Heart left ventricle (tissue), 13 donors: Measurements from ENCODE around the gene HCN2.

Source experiments
- POLR2A ChIP-seq, 2 donors: fragments of 450-650 bp; IDR thresholded peaks; one replicate each; pipeline ENCODE4 v1.6.1; 2017; ENCODE audit warnings: antibody characterized with exemption in 2 of 2, mild to moderate bottlenecking in 2 of 2, moderate library complexity in 2 of 2
- TF ChIP-seq, protein P1 (sequence below), 12 donors: fragments of 200-600 bp; sonication (generic) in 4 of 12; IDR thresholded peaks; one replicate each; pipeline versions ENCODE4 v1.5.0 to v1.8.0; 2018 to 2022; ENCODE audit warnings: antibody characterized with exemption in 12 of 12, mild to moderate bottlenecking in 5 of 12
- donor health status: ischemic (EF 13 %, LVEDD 7.1; RV severe dilation, severe dysfunction).
- donor health status: DM: no; HTN: yes; CAD: no.
- donor health status: DM: no; HTN: no; CAD: no.
- donor health status: ischemic (EF 25% LVEDD 6.9; RV normal size, moderate dysfunction).
- donor health status: ischemic (EF 25% LVEDD 5.7; RV mildly dilated, moderate dysfunction).
- donor health status: ischemic (EF 35%, LVEDD 5.7; RV mildly dilated, moderate dysfunction).
- donor health status: nonischemic (EF 11% LVEDD 7.7; RV severe dilation, severe dysfunction).
- donor health status: DM: yes; HTN: yes; CAD: no.
- donor health status: PGD.
- donor health status: ischemic (EF 29% LVEDD 5.4; RV normal size, mild dysfunction).
- donor health status: nonischemic (EF 23%, LVEDD 6.1; RV moderate dilation, normal function).

DNA sequence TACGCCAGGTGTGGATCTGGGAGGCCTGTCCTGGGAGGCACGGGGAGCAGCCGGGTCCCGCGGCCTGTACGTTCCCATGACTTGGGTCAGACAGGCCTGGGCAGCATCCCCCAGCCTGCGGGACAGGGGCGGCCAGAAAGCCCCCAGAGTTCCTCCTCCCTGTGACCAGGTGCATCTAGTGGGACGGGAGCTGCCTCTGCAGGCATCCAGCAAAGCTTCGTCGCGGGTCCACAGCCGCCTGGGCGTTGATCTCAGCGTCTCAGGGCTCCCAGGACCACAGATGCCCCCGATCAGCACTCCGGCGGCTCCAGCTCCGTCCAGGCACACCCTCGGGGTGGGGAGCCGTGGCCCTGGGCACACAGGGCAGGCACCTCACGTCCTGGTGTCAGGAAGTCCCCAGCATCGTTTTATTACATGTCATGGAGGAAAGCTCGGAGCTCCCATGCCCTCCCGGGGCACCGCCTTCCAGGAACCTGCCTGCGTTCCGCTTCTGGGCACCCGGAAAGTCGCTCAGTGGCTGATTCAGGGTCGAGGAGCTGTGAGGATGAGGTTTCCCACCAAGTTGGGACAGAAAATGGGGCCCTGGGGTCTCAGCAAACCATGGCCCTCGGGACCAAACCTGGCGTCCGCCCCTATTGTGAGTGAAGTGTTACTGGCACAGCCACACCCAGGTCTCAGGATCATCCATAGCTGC is 47.4 kb upstream of the HCN2 start:
- TF ChIP-seq, protein P1, sequence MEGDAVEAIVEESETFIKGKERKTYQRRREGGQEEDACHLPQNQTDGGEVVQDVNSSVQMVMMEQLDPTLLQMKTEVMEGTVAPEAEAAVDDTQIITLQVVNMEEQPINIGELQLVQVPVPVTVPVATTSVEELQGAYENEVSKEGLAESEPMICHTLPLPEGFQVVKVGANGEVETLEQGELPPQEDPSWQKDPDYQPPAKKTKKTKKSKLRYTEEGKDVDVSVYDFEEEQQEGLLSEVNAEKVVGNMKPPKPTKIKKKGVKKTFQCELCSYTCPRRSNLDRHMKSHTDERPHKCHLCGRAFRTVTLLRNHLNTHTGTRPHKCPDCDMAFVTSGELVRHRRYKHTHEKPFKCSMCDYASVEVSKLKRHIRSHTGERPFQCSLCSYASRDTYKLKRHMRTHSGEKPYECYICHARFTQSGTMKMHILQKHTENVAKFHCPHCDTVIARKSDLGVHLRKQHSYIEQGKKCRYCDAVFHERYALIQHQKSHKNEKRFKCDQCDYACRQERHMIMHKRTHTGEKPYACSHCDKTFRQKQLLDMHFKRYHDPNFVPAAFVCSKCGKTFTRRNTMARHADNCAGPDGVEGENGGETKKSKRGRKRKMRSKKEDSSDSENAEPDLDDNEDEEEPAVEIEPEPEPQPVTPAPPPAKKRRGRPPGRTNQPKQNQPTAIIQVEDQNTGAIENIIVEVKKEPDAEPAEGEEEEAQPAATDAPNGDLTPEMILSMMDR (IDR thresholded peaks at IDR 0.05), result no peak
- TF ChIP-seq POLR2A (IDR thresholded peaks at IDR 0.05), result no peak
